ENCODE data around the gene PLAGL1.
"Not testable (repeated sequence)": the region's sequence is repeated elsewhere in the genome, so short reads cannot be mapped to it uniquely, and the experiment has no call there.

Gene PLAGL1

GRCh38 chr6:143936347-143936746, 71.7 kb downstream of the PLAGL1 start:
- no peak for DNase-seq

GRCh38 chr6:143934867-143935266, 73.2 kb downstream of the PLAGL1 start:
- no peak for DNase-seq

GRCh38 chr6:143934331-143934730, 73.7 kb downstream of the PLAGL1 start:
- no peak for DNase-seq

GRCh38 chr6:143929975-143930374, 78.1 kb downstream of the PLAGL1 start:
- DNase-seq, result no peak

GRCh38 chr6:143928853-143929252, 79.2 kb downstream of the PLAGL1 start:
- DNase-seq, result no peak

GRCh38 chr6:143917026-143917425, 91.0 kb downstream of the PLAGL1 start:
- DNase-seq, result not testable (repeated sequence)

- DNase-seq, result no peak
Observed at GRCh38 chr6:143912671-143913070, 95.4 kb downstream of the PLAGL1 start.

- DNase-seq, result no peak
Observed at GRCh38 chr6:143911028-143911427, 97.0 kb downstream of the PLAGL1 start.

- no peak for DNase-seq
Observed at GRCh38 chr6:143902827-143903226, 105.2 kb downstream of the PLAGL1 start.

- no peak for DNase-seq
Observed at GRCh38 chr6:143901885-143902750, 105.9 kb downstream of the PLAGL1 start.

- no peak for DNase-seq
Observed at GRCh38 chr6:143900358-143900757, 107.7 kb downstream of the PLAGL1 start.

GRCh38 chr6:143896126-143896860, 111.8 kb downstream of the PLAGL1 start:
- DNase-seq, result no peak

GRCh38 chr6:143894655-143895054, 113.4 kb downstream of the PLAGL1 start:
- DNase-seq, result no peak
